Loucy (cell line): Measurements from ENCODE around the gene NKAIN2.

Source experiments
- H2AFZ ChIP-seq: fragments of 200-600 bp; sonication (generic); 2 replicates; pipeline ENCODE4 v1.6.0; 2016; ENCODE audit warnings: antibody characterized with exemption, mild to moderate bottlenecking, low read length, moderate library complexity
- H3F3A ChIP-seq: fragments of 200-600 bp; 2 replicates; pipeline ENCODE4 v1.6.0; 2016; ENCODE audit warnings: antibody characterized with exemption, low read depth, mild to moderate bottlenecking
- H3K27me3 ChIP-seq: fragments of 200-600 bp; sonication (generic); 2 replicates; pipeline ENCODE4 v1.6.1; 2014; ENCODE audit warnings: low read length, mild to moderate bottlenecking; ENCODE audit not compliant: insufficient read depth, poor library complexity, severe bottlenecking
- H3K36me3 ChIP-seq: fragments of 200-600 bp; sonication (generic); 2 replicates; pipeline ENCODE4 v1.6.1; 2016; ENCODE audit warnings: low read length; ENCODE audit not compliant: insufficient read depth
- H3K4me1 ChIP-seq: fragments of 200-600 bp; sonication (generic); 2 replicates; pipeline ENCODE4 v1.5.1; 2014; ENCODE audit warnings: low read length, mild to moderate bottlenecking; ENCODE audit not compliant: insufficient read depth, poor library complexity, severe bottlenecking
- H3K4me2 ChIP-seq: fragments of 200-600 bp; sonication (generic); 2 replicates; pipeline ENCODE4 v1.6.0; 2014; ENCODE audit warnings: antibody characterized with exemption, low read length, low read depth, mild to moderate bottlenecking; ENCODE audit not compliant: poor library complexity, severe bottlenecking
- H3K4me3 ChIP-seq: fragments of 200-600 bp; sonication (generic); 2 replicates; pipeline ENCODE4 v1.5.1; 2014; ENCODE audit warnings: low read length, mild to moderate bottlenecking, mixed read lengths; ENCODE audit not compliant: poor library complexity, severe bottlenecking
- H3K79me2 ChIP-seq: fragments of 200-600 bp; sonication (generic); 2 replicates; pipeline ENCODE4 v1.6.1; 2014; ENCODE audit warnings: low read length; ENCODE audit not compliant: insufficient read depth
- H3K9ac ChIP-seq: fragments of 200-600 bp; sonication (generic); 2 replicates; pipeline ENCODE4 v1.6.0; 2014; ENCODE audit warnings: mild to moderate bottlenecking, low read depth, low read length, moderate library complexity; ENCODE audit not compliant: poor library complexity, severe bottlenecking
- H3K9me2 ChIP-seq: fragments of 200-600 bp; sonication (generic); replicated peaks from 2 replicates; pipeline ENCODE4 v1.6.1; 2016; ENCODE audit warnings: low read depth, low read length, mixed read lengths
- H3K9me3 ChIP-seq: fragments of 200-600 bp; sonication (generic); 2 replicates; pipeline ENCODE4 v1.6.1; 2014; ENCODE audit warnings: mild to moderate bottlenecking, antibody characterized with exemption, low read length, low read depth; ENCODE audit not compliant: insufficient read depth
- H4K20me1 ChIP-seq: fragments of 200-600 bp; sonication (generic); 2 replicates; pipeline ENCODE4 v1.6.0; 2014; ENCODE audit warnings: antibody characterized with exemption, low read length, mild to moderate bottlenecking; ENCODE audit not compliant: insufficient read depth, poor library complexity, severe bottlenecking
- CTCF ChIP-seq: fragments of 200-600 bp; sonication (generic); conservative IDR thresholded peaks from 2 replicates; pipeline ENCODE4 v1.5.1; 2014; ENCODE audit warnings: mild to moderate bottlenecking, antibody characterized with exemption, low read length
- EZH2phosphoT487 ChIP-seq: fragments of 200-600 bp; IDR thresholded peaks from 2 replicates; pipeline ENCODE4 v1.6.1; 2018; ENCODE audit warnings: antibody characterized with exemption, mild to moderate bottlenecking, moderate library complexity, borderline replicate concordance

The NKAIN2 gene

GRCh38 chr6:124123617-124124209 lies 320.0 kb downstream of the NKAIN2 start:
- no peak for TF ChIP-seq EZH2phosphoT487
- TF ChIP-seq CTCF = no peak
- Histone ChIP-seq H3K27me3 (no peaks in the 10 kb centered on the region), H3K4me2 (no peak overlapping the region), H3K9me2 (no peaks in the 10 kb centered on the region), H3F3A (no peaks in the 10 kb centered on the region), H3K9me3 (no peaks in the 10 kb centered on the region), H3K79me2 (no peaks in the 10 kb centered on the region), H2AFZ (no peak overlapping the region), H3K9ac (no peak overlapping the region), H3K4me3 (no peak overlapping the region), H3K4me1 (no peaks in the 10 kb centered on the region), H4K20me1 (no peaks in the 10 kb centered on the region), H3K36me3 (no peaks in the 10 kb centered on the region)

GRCh38 chr6:124131259-124131658 lies 327.6 kb downstream of the NKAIN2 start:
- no peaks in the 10 kb centered on the region for H3K79me2 ChIP-seq

GRCh38 chr6:124131779-124132178 lies 328.1 kb downstream of the NKAIN2 start:
- Histone ChIP-seq H4K20me1 (no peaks in the 10 kb centered on the region), H3K4me2 (peak overlapping the region; percentile 36), H3K27me3 (no peaks in the 10 kb centered on the region), H2AFZ (no peak overlapping the region), H3F3A (no peaks in the 10 kb centered on the region), H3K79me2 (no peaks in the 10 kb centered on the region), H3K9ac (no peak overlapping the region), H3K9me2 (no peaks in the 10 kb centered on the region), H3K4me3 (no peak overlapping the region), H3K9me3 (peaks cover 4% of the 10 kb centered on the region; the same call in 1 of the 2 replicates), H3K36me3 (no peaks in the 10 kb centered on the region), H3K4me1 (peaks cover 11% of the 10 kb centered on the region)
- TF ChIP-seq EZH2phosphoT487 = no peak
- TF ChIP-seq CTCF = no peak

More at GRCh38 chr6:124131259-124131658, 327.6 kb downstream of the NKAIN2 start:
- no peak overlapping the region for H2AFZ ChIP-seq
- H3K36me3 ChIP-seq = no peaks in the 10 kb centered on the region
- no peak overlapping the region for H3K4me3 ChIP-seq
- H3K9ac ChIP-seq = no peak overlapping the region
- no peak for TF ChIP-seq CTCF
- TF ChIP-seq EZH2phosphoT487 = no peak
- H3K4me2 ChIP-seq = no peak overlapping the region
- H3K9me3 ChIP-seq = peaks cover 4% of the 10 kb centered on the region; the same call in 1 of the 2 replicates
- H3K9me2 ChIP-seq = no peaks in the 10 kb centered on the region
- no peaks in the 10 kb centered on the region for H3F3A ChIP-seq
- peaks cover 11% of the 10 kb centered on the region for H3K4me1 ChIP-seq
- no peaks in the 10 kb centered on the region for H4K20me1 ChIP-seq
- H3K27me3 ChIP-seq = no peaks in the 10 kb centered on the region
